PFSK-1 (cell line): ENCODE results near the gene RGS3.

Experiments used
- FOXP2 ChIP-seq: optimal IDR thresholded peaks from 2 replicates; pipeline ENCODE3; 2011; ENCODE audit warnings: borderline replicate concordance, control low read depth, inconsistent platforms; ENCODE audit not compliant: insufficient read depth; ENCODE audit errors: extremely low read length, extremely low read depth
- POLR2AphosphoS5 ChIP-seq: IDR thresholded peaks from 2 replicates; pipeline ENCODE4 v1.6.1; 2012; ENCODE audit warnings: low read depth, mild to moderate bottlenecking, control low read depth, low read length, moderate library complexity
- SIN3A ChIP-seq: IDR thresholded peaks from 2 replicates; pipeline ENCODE4 v1.6.1; 2012; ENCODE audit warnings: mild to moderate bottlenecking, low read length, moderate library complexity, borderline replicate concordance; ENCODE audit not compliant: insufficient read depth
- TAF1 ChIP-seq: IDR thresholded peaks from 2 replicates; pipeline ENCODE4 v1.6.1; 2012; ENCODE audit warnings: low read length, control low read depth, borderline replicate concordance; ENCODE audit not compliant: insufficient read depth
- TF ChIP-seq, protein P1 (sequence below), 2 experiments: IDR thresholded peaks; 2 replicates each; pipeline versions ENCODE4 v1.6.1 to v1.8.0; 2011 to 2012; ENCODE audit warnings: low read depth in 2 of 2, low read length in 2 of 2, control low read depth in 1 of 2, inconsistent platforms in 1 of 2, mild to moderate bottlenecking in 1 of 2, moderate library complexity in 1 of 2; ENCODE audit not compliant: insufficient read depth in 1 of 2

RGS3 gene

DNA sequence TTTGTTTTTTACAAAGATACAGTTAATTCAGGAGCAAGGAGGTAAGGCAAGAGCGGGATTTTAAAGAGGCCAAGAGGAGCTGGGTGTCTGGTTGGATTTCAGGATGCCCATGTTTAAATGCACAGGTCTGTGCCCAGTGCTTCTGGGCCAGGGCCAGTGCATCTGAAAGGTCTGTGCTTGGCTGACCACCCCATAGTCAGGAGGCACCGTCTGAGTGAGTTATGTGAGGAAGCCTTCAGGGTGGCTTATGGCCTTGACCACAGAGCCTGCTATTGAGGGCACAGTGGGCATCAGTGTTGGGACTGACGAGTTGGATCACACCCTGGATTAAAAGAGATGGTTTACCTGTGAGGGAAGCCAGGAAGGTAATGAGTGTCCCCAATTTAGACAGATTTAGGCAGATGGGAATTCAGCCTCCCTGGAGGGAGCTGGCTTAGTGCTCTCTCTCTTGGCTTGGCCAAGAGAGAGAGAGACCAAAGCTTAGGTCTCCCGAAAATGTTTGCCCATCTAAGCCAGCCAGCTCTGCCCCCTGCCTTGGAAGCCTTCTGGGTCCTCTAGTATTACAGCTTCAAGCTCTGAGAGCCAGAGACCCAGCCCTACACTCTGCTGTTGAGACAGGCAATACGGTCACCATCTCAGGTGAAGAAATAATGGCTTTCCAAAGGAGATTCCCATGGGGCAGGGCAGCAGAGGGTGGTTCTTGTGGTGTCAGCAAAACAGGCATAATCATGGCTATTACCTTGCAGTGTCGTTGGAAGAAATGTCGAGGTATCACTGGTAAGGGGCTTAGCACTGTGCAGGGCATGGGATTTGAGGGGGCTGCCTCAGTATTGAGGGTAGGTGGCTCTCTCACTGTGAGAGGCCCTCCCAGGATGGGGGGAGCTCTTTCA is 68.6 kb downstream of the RGS3 start:
- TF ChIP-seq FOXP2, result no peak
- TF ChIP-seq POLR2AphosphoS5, result no peak
- no peak for TF ChIP-seq SIN3A
- TF ChIP-seq, protein P1, sequence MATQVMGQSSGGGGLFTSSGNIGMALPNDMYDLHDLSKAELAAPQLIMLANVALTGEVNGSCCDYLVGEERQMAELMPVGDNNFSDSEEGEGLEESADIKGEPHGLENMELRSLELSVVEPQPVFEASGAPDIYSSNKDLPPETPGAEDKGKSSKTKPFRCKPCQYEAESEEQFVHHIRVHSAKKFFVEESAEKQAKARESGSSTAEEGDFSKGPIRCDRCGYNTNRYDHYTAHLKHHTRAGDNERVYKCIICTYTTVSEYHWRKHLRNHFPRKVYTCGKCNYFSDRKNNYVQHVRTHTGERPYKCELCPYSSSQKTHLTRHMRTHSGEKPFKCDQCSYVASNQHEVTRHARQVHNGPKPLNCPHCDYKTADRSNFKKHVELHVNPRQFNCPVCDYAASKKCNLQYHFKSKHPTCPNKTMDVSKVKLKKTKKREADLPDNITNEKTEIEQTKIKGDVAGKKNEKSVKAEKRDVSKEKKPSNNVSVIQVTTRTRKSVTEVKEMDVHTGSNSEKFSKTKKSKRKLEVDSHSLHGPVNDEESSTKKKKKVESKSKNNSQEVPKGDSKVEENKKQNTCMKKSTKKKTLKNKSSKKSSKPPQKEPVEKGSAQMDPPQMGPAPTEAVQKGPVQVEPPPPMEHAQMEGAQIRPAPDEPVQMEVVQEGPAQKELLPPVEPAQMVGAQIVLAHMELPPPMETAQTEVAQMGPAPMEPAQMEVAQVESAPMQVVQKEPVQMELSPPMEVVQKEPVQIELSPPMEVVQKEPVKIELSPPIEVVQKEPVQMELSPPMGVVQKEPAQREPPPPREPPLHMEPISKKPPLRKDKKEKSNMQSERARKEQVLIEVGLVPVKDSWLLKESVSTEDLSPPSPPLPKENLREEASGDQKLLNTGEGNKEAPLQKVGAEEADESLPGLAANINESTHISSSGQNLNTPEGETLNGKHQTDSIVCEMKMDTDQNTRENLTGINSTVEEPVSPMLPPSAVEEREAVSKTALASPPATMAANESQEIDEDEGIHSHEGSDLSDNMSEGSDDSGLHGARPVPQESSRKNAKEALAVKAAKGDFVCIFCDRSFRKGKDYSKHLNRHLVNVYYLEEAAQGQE (IDR thresholded peaks at IDR 0.05; ENCODE audit: insufficient read depth in 1 of 2, low read depth in 2 of 2, low read length in 2 of 2), result no peak
- no peak for TF ChIP-seq TAF1

DNA sequence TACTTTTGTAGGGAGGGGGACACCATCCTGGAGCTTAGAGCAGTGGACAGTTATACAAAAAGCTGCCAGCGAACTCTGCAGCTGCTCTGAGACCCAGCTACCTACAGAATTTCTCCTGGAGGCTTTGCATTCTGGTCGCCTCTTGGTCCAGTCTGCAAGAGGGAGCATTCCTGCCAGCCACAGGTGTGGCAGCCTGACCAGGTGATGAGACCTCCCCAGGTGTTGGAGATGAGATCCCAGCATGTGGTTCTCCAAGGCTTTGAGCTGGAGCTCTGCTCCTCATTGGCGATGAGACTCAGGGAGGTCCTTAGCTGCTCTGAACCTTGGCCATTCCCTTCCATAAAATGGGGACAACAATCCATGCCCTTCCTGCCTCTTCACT is 69.3 kb downstream of the RGS3 start:
- TF ChIP-seq, protein P1 (IDR thresholded peaks at IDR 0.05; ENCODE audit: insufficient read depth in 1 of 2, low read depth in 2 of 2, low read length in 2 of 2), result no peak
- TF ChIP-seq TAF1, result no peak
- no peak for TF ChIP-seq POLR2AphosphoS5
- no peak for TF ChIP-seq FOXP2
- TF ChIP-seq SIN3A, result no peak

DNA sequence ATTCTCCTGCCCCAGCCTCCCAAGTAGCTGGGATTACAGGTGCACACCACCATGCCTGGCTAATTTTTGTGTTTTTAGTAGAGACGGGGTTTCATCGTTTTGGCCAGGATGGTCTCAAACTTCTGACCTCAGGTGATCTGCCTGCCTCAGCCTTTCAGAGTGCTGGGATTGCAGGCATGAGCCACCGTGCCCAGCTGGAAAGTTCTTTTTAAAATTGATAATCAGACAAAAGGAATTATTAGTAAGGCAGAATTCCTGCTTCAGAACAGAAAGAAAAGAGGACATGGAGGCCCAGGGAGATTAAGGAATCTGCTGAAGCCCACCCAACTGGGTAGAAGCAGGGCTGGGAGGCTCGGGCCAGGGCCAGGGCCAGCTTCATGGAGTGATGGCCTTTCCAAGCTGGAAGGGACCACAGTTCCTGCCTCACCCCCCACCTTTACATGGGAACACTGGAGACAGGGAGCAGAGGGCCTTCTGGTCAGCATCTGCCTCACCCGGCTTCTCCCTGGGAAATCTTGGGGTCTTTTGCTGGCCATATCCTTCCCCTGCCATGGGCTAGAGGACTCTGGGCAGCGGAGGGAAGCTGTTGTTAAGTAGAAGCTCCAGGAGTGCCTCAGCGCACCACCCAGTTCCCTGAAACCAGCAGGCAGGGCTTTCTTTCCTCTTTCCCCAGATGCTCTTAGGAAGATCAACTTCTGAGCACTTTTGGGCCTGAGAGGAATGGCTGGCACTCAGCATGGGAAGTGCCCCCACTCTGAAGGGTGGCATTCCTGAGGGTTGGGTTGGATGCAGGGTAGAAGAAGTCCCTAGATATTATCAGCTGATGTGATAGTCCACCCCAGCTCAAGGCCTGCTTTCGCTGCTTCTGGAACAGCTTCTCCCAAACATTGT is 70.1 kb downstream of the RGS3 start:
- TF ChIP-seq SIN3A, result no peak
- no peak for TF ChIP-seq FOXP2
- TF ChIP-seq, protein P1 (IDR thresholded peaks at IDR 0.05; ENCODE audit: insufficient read depth in 1 of 2, low read depth in 2 of 2, low read length in 2 of 2), result no peak
- no peak for TF ChIP-seq POLR2AphosphoS5
- TF ChIP-seq TAF1, result no peak

DNA sequence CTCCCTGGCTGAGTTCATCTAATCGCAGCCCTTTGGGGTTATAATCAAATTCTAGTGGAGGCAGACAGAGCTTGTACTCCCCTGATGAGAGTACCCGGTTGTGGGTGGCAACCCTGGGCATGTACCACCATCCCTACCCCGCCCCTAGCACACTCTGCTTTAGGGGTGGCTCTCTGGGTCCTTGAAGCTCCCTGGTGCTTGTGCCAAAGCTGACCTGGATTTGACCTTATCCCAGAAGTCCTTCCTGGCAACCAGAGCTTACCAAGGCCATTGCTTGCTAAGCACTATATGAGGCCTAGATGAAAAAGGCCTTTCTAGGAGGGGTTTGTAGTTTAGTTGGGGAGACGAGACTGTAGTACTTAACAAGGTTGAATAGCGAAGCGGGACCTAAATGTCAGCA is 72.2 kb downstream of the RGS3 start:
- no peak for TF ChIP-seq SIN3A
- TF ChIP-seq POLR2AphosphoS5, result no peak
- no peak for TF ChIP-seq TAF1
- TF ChIP-seq, protein P1 (IDR thresholded peaks at IDR 0.05; ENCODE audit: insufficient read depth in 1 of 2, low read depth in 2 of 2, low read length in 2 of 2), result no peak
- no peak for TF ChIP-seq FOXP2
